K562 (cell line): ENCODE measurements around the gene PTTG1IP. TPM values are rescaled to one million over a fixed set of nuclear protein-coding genes. Genes with fewer than 3 reads are reported as not detected.

Experiments
- BCL6 ChIP-seq: fragments of 250-450 bp; sonication (Bioruptor Pico); IDR thresholded peaks from 2 replicates; pipeline ENCODE4 v1.4.0; 2020
- CCNT2 ChIP-seq: IDR thresholded peaks from 2 replicates; pipeline ENCODE4 v1.6.1; 2011; ENCODE audit warnings: borderline replicate concordance, low read depth, mild to moderate bottlenecking, moderate library complexity, mixed read lengths, low read length; ENCODE audit not compliant: insufficient read length; ENCODE audit errors: extremely low read depth
- ILK ChIP-seq: fragments of 450-650 bp; IDR thresholded peaks from 2 replicates; pipeline ENCODE4 v1.6.1; 2016; ENCODE audit warnings: missing genetic modification characterization, low read depth, mild to moderate bottlenecking, missing compliant biosample characterization, moderate library complexity, borderline replicate concordance
- NFRKB ChIP-seq: fragments of 450-650 bp; IDR thresholded peaks from 2 replicates; pipeline ENCODE4 v1.6.1; 2016; ENCODE audit warnings: low read depth
- NR2C1 ChIP-seq, 2 experiments: fragments of 450-650 bp; IDR thresholded peaks; 2 replicates each; pipeline ENCODE4 v1.6.1; 2017; ENCODE audit warnings: mild to moderate bottlenecking in 2 of 2, antibody characterized with exemption in 1 of 2, inconsistent platforms in 1 of 2, missing compliant biosample characterization in 1 of 2, missing genetic modification characterization in 1 of 2
- POLR2H ChIP-seq: IDR thresholded peaks from 2 replicates; pipeline ENCODE4 v1.6.1; 2016; ENCODE audit warnings: missing genetic modification characterization, low read depth, mild to moderate bottlenecking, control low read depth, missing compliant biosample characterization, moderate library complexity
- POLR3G ChIP-seq: IDR thresholded peaks from 2 replicates; pipeline ENCODE4 v1.6.1; 2011; ENCODE audit not compliant: insufficient read length, insufficient replicate concordance; ENCODE audit errors: extremely low read depth
- SIN3A ChIP-seq, 2 experiments: fragments of 150-350 bp in 1 of 2; IDR thresholded peaks; 2 replicates each; pipeline ENCODE4 v1.6.1; 2011 to 2016; ENCODE audit warnings: borderline replicate concordance in 2 of 2, low read depth in 2 of 2, low read length in 2 of 2, mild to moderate bottlenecking in 2 of 2, moderate library complexity in 2 of 2; ENCODE audit not compliant: control insufficient read depth in 1 of 2
- SUPT5H ChIP-seq: fragments of 450-650 bp; IDR thresholded peaks from 2 replicates; pipeline ENCODE4 v1.6.1; 2016
- ZEB2 ChIP-seq: fragments of 450-650 bp; IDR thresholded peaks from 2 replicates; pipeline ENCODE4 v1.6.1; 2016
- ZNF561 ChIP-seq: fragments of 450-650 bp; formaldehyde crosslinking; conservative IDR thresholded peaks from 2 replicates; pipeline ENCODE4 v1.4.0; 2020; ENCODE audit warnings: mild to moderate bottlenecking, moderate library complexity
- polyA plus RNA-seq, 8 experiments: library from polyadenylated mRNA; depleted of rRNA in 4 of 8; stranded (reverse) in 5 of 8; unstranded in 3 of 8; fragments of >200 nt; fragmentation: Nextera tagmentation in 2 of 8; fragmentation: Illumina TruSeq in 1 of 8; extraction: Ambion mirVana in 2 of 8; extraction: Trizol in 1 of 8; gene quantifications; 2 replicates each; pipeline versions ENCODE4 v1.2.1 to v1.2.3, GENCODE V29; 2011 to 2014; ENCODE audit warnings: inconsistent platforms in 1 of 8, missing spikeins in 1 of 8
- total RNA-seq, 7 experiments: library from RNA; depleted of rRNA in 6 of 7; stranded (reverse); fragments of >200 nt in 6 of 7; fragmentation: Illumina TruSeq in 2 of 7; extraction: Trizol in 2 of 7; gene quantifications; 2 replicates each; pipeline versions ENCODE4 v1.2.1 to v1.2.3, GENCODE V29; 2011 to 2021; ENCODE audit warnings: low replicate concordance in 1 of 7
- TF ChIP-seq, protein P1 (sequence below): sonication (generic); formaldehyde crosslinking; IDR thresholded peaks from 2 replicates; pipeline ENCODE4 v1.8.0; 2023; ENCODE audit warnings: mild to moderate bottlenecking, missing genetic modification reagents
- TF ChIP-seq, protein P2 (sequence below), 2 experiments: fragments of 450-650 bp; IDR thresholded peaks; 2 replicates each; pipeline ENCODE4 v1.6.1; 2016
- TF ChIP-seq, protein P3 (sequence below): sonication (generic); formaldehyde crosslinking; IDR thresholded peaks from 2 replicates; pipeline ENCODE4 v1.4.0; 2020; ENCODE audit warnings: mild to moderate bottlenecking, missing genetic modification reagents
- TF ChIP-seq, protein P4 (sequence below): fragments of 250-450 bp; sonication (Bioruptor Pico); IDR thresholded peaks from 2 replicates; pipeline ENCODE4 v1.9.0; 2021; ENCODE audit warnings: mild to moderate bottlenecking
- TF ChIP-seq, protein P5 (sequence below), 2 experiments: fragments of 450-650 bp in 1 of 2; sonication (generic) in 1 of 2; formaldehyde crosslinking in 1 of 2; IDR thresholded peaks in 1 of 2; conservative IDR thresholded peaks in 1 of 2; 2 replicates each; pipeline versions ENCODE4 v1.6.1 to v1.8.1; 2016 to 2023; ENCODE audit warnings: mild to moderate bottlenecking in 2 of 2, moderate library complexity in 2 of 2, inconsistent platforms in 1 of 2, missing genetic modification reagents in 1 of 2

Gene PTTG1IP
- total and polyA plus RNA-seq, 9 of the 15 experiments (the other 6 are each of a cell fraction or from before 2014, with no cell fraction given) = 5.0 to 99.3 (median 82.4) TPM

DNA sequence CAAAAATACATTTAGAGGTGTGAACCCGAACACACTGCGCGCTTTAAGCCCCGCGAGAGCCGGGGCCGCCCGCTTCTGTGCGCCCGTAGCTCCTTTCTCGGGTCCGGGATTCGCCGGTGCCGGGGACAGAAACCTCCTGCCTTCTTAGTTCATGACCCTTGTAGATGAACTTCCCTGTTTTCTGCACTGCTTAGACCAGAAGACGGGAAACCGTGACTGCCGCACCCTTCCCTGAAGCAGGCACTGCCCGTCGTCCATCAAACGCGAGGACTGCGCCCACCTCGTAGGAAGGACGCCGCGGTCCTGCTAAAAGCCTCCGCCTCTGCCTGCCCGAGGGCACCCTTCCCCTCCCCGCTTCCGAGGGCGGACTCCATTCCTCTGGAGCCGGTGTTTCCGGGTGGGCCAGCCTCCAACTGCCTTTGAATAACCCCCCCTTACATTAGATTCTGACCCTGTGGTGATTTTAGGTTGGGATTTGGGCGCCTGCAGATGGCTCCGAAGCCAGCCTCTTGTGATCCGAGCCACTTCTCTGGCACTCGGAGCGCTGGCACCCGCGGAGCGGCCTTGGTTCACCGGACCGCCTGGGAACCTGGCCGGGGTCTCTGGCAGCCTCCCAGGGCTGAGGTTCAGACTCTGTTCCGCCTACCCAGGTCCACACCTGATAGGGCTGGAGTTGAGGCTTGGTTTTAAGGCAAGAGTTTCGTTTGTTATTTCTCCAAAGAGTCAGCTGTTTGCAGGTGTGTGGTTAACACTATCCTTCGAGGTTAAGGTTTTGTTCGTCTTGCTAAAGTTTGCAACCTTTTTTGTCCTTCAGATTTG, 1.2 kb upstream of the PTTG1IP start (continued):
- TF ChIP-seq, protein P1, sequence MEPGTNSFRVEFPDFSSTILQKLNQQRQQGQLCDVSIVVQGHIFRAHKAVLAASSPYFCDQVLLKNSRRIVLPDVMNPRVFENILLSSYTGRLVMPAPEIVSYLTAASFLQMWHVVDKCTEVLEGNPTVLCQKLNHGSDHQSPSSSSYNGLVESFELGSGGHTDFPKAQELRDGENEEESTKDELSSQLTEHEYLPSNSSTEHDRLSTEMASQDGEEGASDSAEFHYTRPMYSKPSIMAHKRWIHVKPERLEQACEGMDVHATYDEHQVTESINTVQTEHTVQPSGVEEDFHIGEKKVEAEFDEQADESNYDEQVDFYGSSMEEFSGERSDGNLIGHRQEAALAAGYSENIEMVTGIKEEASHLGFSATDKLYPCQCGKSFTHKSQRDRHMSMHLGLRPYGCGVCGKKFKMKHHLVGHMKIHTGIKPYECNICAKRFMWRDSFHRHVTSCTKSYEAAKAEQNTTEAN = no peak
- 0 out of 2 replicates have a peak, but pooled peaks have one; percentile 7 for TF ChIP-seq NFRKB
- TF ChIP-seq ZEB2 = no peak
- no peak for TF ChIP-seq ILK (tag)
- TF ChIP-seq SIN3A (IDR thresholded peaks at IDR 0.05; ENCODE audit: borderline replicate concordance in 2 of 2, control insufficient read depth in 1 of 2, low read depth in 2 of 2, low read length in 2 of 2) = no peak
- TF ChIP-seq, protein P2, sequence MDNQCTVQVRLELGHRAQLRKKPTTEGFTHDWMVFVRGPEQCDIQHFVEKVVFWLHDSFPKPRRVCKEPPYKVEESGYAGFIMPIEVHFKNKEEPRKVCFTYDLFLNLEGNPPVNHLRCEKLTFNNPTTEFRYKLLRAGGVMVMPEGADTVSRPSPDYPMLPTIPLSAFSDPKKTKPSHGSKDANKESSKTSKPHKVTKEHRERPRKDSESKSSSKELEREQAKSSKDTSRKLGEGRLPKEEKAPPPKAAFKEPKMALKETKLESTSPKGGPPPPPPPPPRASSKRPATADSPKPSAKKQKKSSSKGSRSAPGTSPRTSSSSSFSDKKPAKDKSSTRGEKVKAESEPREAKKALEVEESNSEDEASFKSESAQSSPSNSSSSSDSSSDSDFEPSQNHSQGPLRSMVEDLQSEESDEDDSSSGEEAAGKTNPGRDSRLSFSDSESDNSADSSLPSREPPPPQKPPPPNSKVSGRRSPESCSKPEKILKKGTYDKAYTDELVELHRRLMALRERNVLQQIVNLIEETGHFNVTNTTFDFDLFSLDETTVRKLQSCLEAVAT (IDR thresholded peaks at IDR 0.05) = no peak
- no peak for TF ChIP-seq POLR3G
- TF ChIP-seq SUPT5H = no peak
- TF ChIP-seq BCL6 (CRISPR knock-in tag) = no peak
- TF ChIP-seq, protein P3, sequence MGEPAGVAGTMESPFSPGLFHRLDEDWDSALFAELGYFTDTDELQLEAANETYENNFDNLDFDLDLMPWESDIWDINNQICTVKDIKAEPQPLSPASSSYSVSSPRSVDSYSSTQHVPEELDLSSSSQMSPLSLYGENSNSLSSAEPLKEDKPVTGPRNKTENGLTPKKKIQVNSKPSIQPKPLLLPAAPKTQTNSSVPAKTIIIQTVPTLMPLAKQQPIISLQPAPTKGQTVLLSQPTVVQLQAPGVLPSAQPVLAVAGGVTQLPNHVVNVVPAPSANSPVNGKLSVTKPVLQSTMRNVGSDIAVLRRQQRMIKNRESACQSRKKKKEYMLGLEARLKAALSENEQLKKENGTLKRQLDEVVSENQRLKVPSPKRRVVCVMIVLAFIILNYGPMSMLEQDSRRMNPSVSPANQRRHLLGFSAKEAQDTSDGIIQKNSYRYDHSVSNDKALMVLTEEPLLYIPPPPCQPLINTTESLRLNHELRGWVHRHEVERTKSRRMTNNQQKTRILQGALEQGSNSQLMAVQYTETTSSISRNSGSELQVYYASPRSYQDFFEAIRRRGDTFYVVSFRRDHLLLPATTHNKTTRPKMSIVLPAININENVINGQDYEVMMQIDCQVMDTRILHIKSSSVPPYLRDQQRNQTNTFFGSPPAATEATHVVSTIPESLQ (CRISPR knock-in tag) = no peak
- TF ChIP-seq, protein P4, sequence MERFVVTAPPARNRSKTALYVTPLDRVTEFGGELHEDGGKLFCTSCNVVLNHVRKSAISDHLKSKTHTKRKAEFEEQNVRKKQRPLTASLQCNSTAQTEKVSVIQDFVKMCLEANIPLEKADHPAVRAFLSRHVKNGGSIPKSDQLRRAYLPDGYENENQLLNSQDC (CRISPR knock-in tag) = no peak
- no peak for TF ChIP-seq POLR2H (tag)
- TF ChIP-seq ZNF561 (CRISPR knock-in tag) = no peak
- TF ChIP-seq CCNT2 = no peak
- TF ChIP-seq, protein P5, sequence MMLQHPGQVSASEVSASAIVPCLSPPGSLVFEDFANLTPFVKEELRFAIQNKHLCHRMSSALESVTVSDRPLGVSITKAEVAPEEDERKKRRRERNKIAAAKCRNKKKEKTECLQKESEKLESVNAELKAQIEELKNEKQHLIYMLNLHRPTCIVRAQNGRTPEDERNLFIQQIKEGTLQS (IDR thresholded peaks at IDR 0.05) = no peak
- TF ChIP-seq, protein P5 (CRISPR knock-in tag; conservative IDR thresholded peaks at IDR 0.05) = no peak
- peak; percentile 42; the same call in 1 of the 2 replicates for TF ChIP-seq NR2C1 (IDR thresholded peaks at IDR 0.05)
- TF ChIP-seq NR2C1 (tag; IDR thresholded peaks at IDR 0.05) = peak; percentile 49; the same call in 1 of the 2 replicates
